ENCODE data around the gene TBX15. TPM values are rescaled to one million over a fixed set of nuclear protein-coding genes. Genes with fewer than 3 reads are reported as not detected.

TBX15 gene
- total RNA-seq, 4 donors from 2014 or later: 1.8 to 4.1 (median 3.2) TPM

DNA sequence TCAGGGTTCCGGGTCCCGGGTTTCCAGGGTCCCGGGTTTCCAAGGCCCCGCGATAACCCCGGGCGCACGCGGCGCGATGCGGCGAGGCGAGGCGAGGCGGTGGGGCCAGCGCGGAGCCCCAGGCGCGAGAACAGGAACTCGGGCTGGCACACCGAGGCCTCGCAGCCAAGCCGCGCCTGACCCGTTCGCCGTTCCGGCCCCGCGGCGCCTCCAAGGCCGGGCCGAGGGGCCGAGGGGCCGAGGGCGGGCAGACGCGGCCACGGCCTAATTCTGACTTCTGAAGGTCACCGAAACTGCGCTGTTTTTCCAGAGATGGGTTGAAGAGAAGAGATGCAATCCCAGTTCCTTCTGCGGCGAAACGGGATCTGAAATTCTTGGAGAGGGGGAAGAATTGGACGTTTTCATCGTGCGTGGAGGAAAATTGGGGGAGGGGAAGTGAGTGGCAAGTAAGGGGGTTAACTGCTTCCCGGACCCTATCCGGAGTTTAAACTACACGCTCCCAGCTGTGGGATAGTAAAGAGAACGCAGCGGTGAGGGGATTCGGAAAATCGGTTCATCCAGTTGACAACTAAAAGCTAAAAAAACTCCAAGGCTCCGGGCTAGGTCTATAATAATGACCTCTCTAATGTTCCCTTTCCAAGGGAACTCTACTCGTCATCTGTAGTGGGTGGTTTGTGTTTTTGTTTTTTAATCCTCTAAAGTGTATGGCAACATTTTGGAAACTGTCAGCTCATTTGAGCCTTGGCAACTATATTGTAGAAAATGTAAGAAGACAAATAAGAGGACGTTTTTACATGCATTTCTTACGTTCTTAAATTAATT, 8.2 kb downstream of the TBX15 start:
- DNase-seq (ENCODE audit: low spot score) (no peak), ATAC-seq (ENCODE audit: low FRiP score) (no peak)
- TF ChIP-seq, protein P1, sequence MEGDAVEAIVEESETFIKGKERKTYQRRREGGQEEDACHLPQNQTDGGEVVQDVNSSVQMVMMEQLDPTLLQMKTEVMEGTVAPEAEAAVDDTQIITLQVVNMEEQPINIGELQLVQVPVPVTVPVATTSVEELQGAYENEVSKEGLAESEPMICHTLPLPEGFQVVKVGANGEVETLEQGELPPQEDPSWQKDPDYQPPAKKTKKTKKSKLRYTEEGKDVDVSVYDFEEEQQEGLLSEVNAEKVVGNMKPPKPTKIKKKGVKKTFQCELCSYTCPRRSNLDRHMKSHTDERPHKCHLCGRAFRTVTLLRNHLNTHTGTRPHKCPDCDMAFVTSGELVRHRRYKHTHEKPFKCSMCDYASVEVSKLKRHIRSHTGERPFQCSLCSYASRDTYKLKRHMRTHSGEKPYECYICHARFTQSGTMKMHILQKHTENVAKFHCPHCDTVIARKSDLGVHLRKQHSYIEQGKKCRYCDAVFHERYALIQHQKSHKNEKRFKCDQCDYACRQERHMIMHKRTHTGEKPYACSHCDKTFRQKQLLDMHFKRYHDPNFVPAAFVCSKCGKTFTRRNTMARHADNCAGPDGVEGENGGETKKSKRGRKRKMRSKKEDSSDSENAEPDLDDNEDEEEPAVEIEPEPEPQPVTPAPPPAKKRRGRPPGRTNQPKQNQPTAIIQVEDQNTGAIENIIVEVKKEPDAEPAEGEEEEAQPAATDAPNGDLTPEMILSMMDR (IDR thresholded peaks at IDR 0.05): no peak

DNA sequence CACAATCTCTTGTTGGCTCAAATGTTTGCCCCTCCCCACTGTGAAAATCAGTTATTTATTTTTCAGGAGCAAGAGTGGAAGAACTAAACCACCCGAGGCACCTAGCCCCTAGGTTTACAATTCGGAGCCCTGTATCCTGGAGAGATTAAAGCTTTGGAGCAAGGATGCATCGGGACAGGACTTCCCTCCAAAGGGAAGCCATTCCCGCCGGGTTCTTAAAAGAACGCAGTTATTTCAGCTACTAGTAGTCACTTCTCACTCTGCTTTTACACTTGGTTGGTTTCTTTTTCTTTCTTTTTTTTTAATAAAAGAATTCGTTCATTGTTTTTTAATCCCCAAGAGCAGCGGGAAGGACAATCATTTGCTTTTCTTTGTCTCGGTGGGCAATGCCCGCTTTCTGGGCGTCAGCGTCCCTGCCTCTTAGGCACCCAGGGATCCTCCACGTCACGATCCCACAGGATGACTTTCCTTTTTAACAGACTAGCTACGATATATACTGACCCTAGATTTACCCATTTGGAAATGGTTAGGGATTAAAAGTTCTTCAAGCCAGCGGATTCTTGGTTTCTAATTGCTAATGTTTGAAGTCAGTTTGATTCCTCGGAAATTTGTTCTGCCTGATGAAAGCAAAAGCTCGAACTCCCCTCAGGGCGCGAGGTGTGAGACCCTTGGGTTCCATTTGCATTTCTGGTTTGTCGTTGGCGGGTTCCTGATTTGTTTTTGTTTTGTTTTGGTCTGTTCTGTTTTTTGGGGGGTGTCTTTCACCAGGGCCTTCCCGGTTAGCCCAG, 9.0 kb downstream of the TBX15 start:
- no peak for ATAC-seq (ENCODE audit: low FRiP score)
- TF ChIP-seq, protein P1 (IDR thresholded peaks at IDR 0.05): no peak
- DNase-seq (ENCODE audit: low spot score): no peak

DNA sequence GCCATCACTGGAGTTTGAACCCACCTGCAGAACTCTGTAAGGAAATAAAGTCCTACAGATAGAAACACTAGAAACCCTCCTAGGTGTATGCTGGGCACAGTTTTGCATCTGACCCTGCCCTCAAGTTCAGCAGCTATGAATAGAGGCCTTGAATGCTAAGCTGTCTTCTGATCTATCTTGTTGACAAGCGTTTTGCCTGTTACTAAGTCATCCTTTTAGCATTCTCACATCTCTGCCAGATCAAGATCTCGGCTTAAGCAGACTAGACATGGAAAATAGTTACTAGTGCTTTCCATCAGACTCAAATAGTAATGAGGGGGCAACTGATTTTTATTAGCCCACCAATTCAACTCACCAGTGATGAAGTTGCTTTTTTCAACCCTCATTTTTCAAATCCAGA, 10.5 kb downstream of the TBX15 start:
- TF ChIP-seq, protein P1 (IDR thresholded peaks at IDR 0.05): no peak
- no peak for DNase-seq (ENCODE audit: low spot score)
- ATAC-seq (ENCODE audit: low FRiP score): no peak

DNA sequence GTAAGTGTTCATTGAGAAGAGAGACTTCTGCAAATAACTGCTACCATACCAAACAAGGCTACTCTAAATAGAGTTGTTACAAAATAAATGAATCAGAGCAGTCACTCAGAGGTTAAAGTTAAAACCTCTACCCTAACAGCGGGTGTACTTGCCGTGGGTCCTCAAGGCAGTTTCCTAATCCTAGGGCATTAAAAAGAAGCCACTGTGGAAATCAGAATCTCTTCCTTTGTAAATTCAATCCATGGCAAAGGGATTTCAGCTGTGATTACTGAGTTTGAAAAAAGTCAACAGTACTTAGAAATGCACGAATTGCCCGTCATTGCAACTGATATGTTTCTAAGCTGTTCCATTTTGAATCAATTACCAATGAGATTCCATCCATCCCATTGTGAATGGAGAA, 13.5 kb downstream of the TBX15 start:
- ATAC-seq (ENCODE audit: low FRiP score) (no peak), DNase-seq (ENCODE audit: low spot score) (no peak)
- TF ChIP-seq, protein P1 (IDR thresholded peaks at IDR 0.05): no peak

DNA sequence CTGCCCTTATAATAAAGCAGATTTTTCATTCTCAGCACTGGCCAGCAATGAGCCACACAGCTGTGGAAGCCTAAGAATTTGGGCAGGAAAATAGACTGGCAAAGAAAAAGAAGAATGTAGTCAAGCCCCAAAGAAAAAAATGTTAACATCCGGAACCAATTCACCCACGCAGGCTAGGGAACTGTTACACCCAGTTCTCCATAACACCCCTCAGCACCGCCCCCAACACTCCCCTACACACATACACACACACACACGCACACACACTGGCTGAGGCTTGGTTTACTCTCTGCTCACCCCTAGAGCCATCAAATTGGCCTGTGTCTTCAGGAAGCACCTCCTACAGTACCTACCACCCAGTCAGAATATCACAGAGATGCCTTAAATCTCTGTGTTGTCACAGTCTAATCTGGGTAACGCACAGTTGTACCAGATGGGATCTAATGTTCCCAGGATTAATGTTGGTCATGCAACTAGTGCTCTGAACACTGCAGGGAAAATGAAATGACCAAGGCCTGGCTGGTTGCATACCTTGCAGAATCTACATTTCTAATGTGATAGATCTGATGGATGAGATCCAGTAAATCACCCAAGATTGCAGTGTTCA, 14.5 kb downstream of the TBX15 start:
- TF ChIP-seq, protein P1 (IDR thresholded peaks at IDR 0.05): no peak
- ATAC-seq (ENCODE audit: low FRiP score) (no peak), DNase-seq (ENCODE audit: low spot score) (no peak)

DNA sequence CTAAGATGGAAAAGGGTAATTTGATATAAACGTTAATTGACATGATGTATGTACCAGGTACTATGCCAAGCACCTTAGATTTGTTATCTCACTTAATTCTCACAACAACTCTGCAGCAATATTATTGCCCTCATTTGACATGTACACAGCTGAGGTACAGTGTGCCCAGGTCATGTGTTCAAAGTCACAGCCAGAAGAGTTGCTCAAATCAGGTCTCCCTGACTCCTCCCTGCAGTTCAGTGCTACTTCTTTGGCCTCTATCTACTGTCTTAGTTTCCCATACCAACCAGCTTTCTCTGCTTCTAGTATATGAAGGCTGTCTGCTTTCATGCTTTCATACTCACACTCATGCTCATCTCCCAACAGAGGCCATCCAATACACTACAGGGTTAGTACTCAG, 15.1 kb downstream of the TBX15 start:
- ATAC-seq (ENCODE audit: low FRiP score): no peak
- no peak for DNase-seq (ENCODE audit: low spot score)
- TF ChIP-seq, protein P1 (IDR thresholded peaks at IDR 0.05): no peak
